Fibroblast of lung (primary cell): ENCODE data around the gene SYNE1. TPM values are rescaled to one million over a fixed set of nuclear protein-coding genes. Genes with fewer than 3 reads are reported as not detected.

ENCODE experiments used
- DNase-seq, 2 donors: peaks; one replicate each; pipeline versions ENCODE4 v3.0.0 to v3.0.0-alpha.2; 2010; ENCODE audit warnings: low read depth in 2 of 2
- H2AFZ ChIP-seq: 2 replicates; pipeline ENCODE4 v1.5.1; 2012; ENCODE audit warnings: low read length, control low read depth, inconsistent platforms
- H3K27ac ChIP-seq: 2 replicates; pipeline ENCODE4 v1.5.1; 2011; ENCODE audit warnings: low read length, control low read depth; ENCODE audit not compliant: insufficient read depth
- H3K27me3 ChIP-seq: 2 replicates; pipeline ENCODE4 v1.5.1; 2011; ENCODE audit warnings: mild to moderate bottlenecking, low read length; ENCODE audit not compliant: control insufficient read depth, insufficient read depth
- H3K36me3 ChIP-seq: 2 replicates; pipeline ENCODE4 v1.5.1; 2011; ENCODE audit warnings: low read length; ENCODE audit not compliant: control insufficient read depth, insufficient read depth
- H3K4me1 ChIP-seq: 2 replicates; pipeline ENCODE4 v1.5.1; 2011; ENCODE audit warnings: low read length; ENCODE audit not compliant: control insufficient read depth, insufficient read depth; ENCODE audit errors: extremely low read depth
- H3K4me2 ChIP-seq: 2 replicates; pipeline ENCODE4 v1.5.1; 2011; ENCODE audit warnings: low read length, control low read depth; ENCODE audit not compliant: insufficient read depth; ENCODE audit errors: extremely low read depth
- H3K4me3 ChIP-seq, 4 experiments: fragments of 200-600 bp in 1 of 4; sonication (generic) in 1 of 4; replicated peaks in 1 of 4; 2 replicates each; pipeline ENCODE4 v1.5.1; 2011 to 2016; ENCODE audit warnings: low read length in 4 of 4, low read depth in 3 of 4, mild to moderate bottlenecking in 3 of 4, control low read depth in 2 of 4, inconsistent platforms in 1 of 4, mixed read lengths in 1 of 4; ENCODE audit not compliant: insufficient read depth in 1 of 4; ENCODE audit errors: control extremely low read depth in 1 of 4
- H3K79me2 ChIP-seq: 2 replicates; pipeline ENCODE4 v1.5.1; 2012; ENCODE audit warnings: mild to moderate bottlenecking, low read length, inconsistent platforms; ENCODE audit not compliant: control insufficient read depth, insufficient read depth
- H3K9ac ChIP-seq: 2 replicates; pipeline ENCODE4 v1.5.1; 2011; ENCODE audit warnings: mild to moderate bottlenecking, low read length, control low read depth; ENCODE audit not compliant: insufficient read depth
- H3K9me3 ChIP-seq: 2 replicates; pipeline ENCODE4 v1.5.1; 2012; ENCODE audit warnings: low read depth, low read length; ENCODE audit not compliant: control insufficient read depth, insufficient read depth
- H4K20me1 ChIP-seq: 2 replicates; pipeline ENCODE4 v1.5.1; 2011; ENCODE audit warnings: low read length; ENCODE audit not compliant: control insufficient read depth, insufficient read depth; ENCODE audit errors: extremely low read depth
- CTCF ChIP-seq, 2 donors: IDR thresholded peaks in 1 of 2; conservative IDR thresholded peaks in 1 of 2; 1 replicate in 1 of 2; 2 replicates in 1 of 2; pipeline ENCODE4 v1.5.1; 2011 to 2012; ENCODE audit warnings: low read length in 2 of 2, control low read depth in 1 of 2, inconsistent platforms in 1 of 2, low read depth in 1 of 2, mild to moderate bottlenecking in 1 of 2
- EZH2 ChIP-seq: IDR thresholded peaks from 2 replicates; pipeline ENCODE4 v1.5.1; 2012; ENCODE audit warnings: low read length, control low read depth, mild to moderate bottlenecking; ENCODE audit errors: missing control alignments
- polyA plus RNA-seq, 2 donors: library from polyadenylated mRNA; depleted of rRNA in 1 of 2; stranded (reverse) in 1 of 2; unstranded in 1 of 2; fragments of >200 nt; gene quantifications; 2 replicates each; pipeline ENCODE4 v1.2.1, GENCODE V29; 2011 to 2012; ENCODE audit warnings: missing spikeins in 1 of 2
- total RNA-seq: library from RNA; depleted of rRNA; stranded (reverse); fragments of >200 nt; gene quantifications from 2 replicates; pipeline ENCODE4 v1.2.1, GENCODE V29; 2014

SYNE1 gene
- total and polyA plus RNA-seq, 2 donors (not counting 1 experiment from before 2014, with no cell fraction given): 21.7 to 219 TPM

GRCh38 chr6:152117156-152118133 is 519.7 kb downstream of the SYNE1 start:
- Histone ChIP-seq H3K9ac (no peak overlapping the region), H3K4me2 (no peak overlapping the region)
- DNase-seq: no peak

GRCh38 chr6:152112491-152113261 is 524.5 kb downstream of the SYNE1 start:
- Histone ChIP-seq H3K79me2 (no peaks in the 10 kb centered on the region), H3K27ac (no peak overlapping the region), H4K20me1 (no peaks in the 10 kb centered on the region), H3K27me3 (no peaks in the 10 kb centered on the region), H3K4me2 (no peak overlapping the region), H3K9ac (no peak overlapping the region), H3K4me1 (no peaks in the 10 kb centered on the region), H3K9me3 (no peaks in the 10 kb centered on the region), H3K4me3 (no peak overlapping the region), H3K36me3 (no peaks in the 10 kb centered on the region), H2AFZ (no peak overlapping the region)
- TF ChIP-seq CTCF (conservative IDR thresholded peaks at IDR 0.05 in 1 of 2, IDR thresholded peaks at IDR 0.05 in 1 of 2; ENCODE audit: low read depth in 1 of 2, low read length in 2 of 2) (no peak), EZH2 (no peak)
- DNase-seq: no peak

More at GRCh38 chr6:152117156-152118133, 519.7 kb downstream of the SYNE1 start:
- TF ChIP-seq EZH2 (no peak), CTCF (conservative IDR thresholded peaks at IDR 0.05 in 1 of 2, IDR thresholded peaks at IDR 0.05 in 1 of 2; ENCODE audit: low read depth in 1 of 2, low read length in 2 of 2) (no peak)
- no peak overlapping the region for H2AFZ ChIP-seq
- no peaks in the 10 kb centered on the region for H3K27me3 ChIP-seq
- H4K20me1 ChIP-seq: no peaks in the 10 kb centered on the region
- no peak overlapping the region for H3K27ac ChIP-seq
- peaks cover 1% of the 10 kb centered on the region for H3K36me3 ChIP-seq
- H3K4me1 ChIP-seq: no peaks in the 10 kb centered on the region
- H3K4me3 ChIP-seq: no peak overlapping the region
- no peaks in the 10 kb centered on the region for H3K9me3 ChIP-seq
- H3K79me2 ChIP-seq: no peaks in the 10 kb centered on the region
